Osteoblast (primary cell): Measurements from ENCODE around the gene AFG3L2. TPM values are rescaled to one million over a fixed set of nuclear protein-coding genes. Genes with fewer than 3 reads are reported as not detected.

Experiments used
- DNase-seq: peaks from one replicate; pipeline ENCODE4 v3.0.0; 2011; ENCODE audit warnings: low spot score, mixed read lengths; ENCODE audit not compliant: insufficient read length; ENCODE audit errors: missing footprints
- H2AFZ ChIP-seq: 2 replicates; pipeline ENCODE4 v1.6.0; 2011; ENCODE audit warnings: mild to moderate bottlenecking, low read length
- H3K27ac ChIP-seq: 2 replicates; pipeline ENCODE4 v1.5.1; 2011; ENCODE audit warnings: mild to moderate bottlenecking, low read depth, low read length, moderate library complexity
- H3K27me3 ChIP-seq: 2 replicates; pipeline ENCODE4 v1.6.0; 2012; ENCODE audit warnings: mild to moderate bottlenecking, control low read depth, inconsistent platforms, low read length, moderate library complexity; ENCODE audit not compliant: insufficient read depth
- H3K36me3 ChIP-seq: 2 replicates; pipeline ENCODE4 v1.5.1; 2011; ENCODE audit warnings: mild to moderate bottlenecking, low read length, control low read depth, moderate library complexity; ENCODE audit not compliant: insufficient read depth
- H3K4me1 ChIP-seq: 2 replicates; pipeline ENCODE4 v1.5.1; 2011; ENCODE audit warnings: mild to moderate bottlenecking, low read length, control low read depth, moderate library complexity; ENCODE audit not compliant: insufficient read depth
- H3K4me2 ChIP-seq: 2 replicates; pipeline ENCODE4 v1.6.0; 2011; ENCODE audit warnings: mild to moderate bottlenecking, low read length; ENCODE audit not compliant: insufficient read depth
- H3K4me3 ChIP-seq: fragments of 200-600 bp; sonication (generic); 3 replicates; pipeline ENCODE4 v1.5.1; 2012; ENCODE audit warnings: mild to moderate bottlenecking, low read length, inconsistent platforms; ENCODE audit not compliant: insufficient read depth
- H3K79me2 ChIP-seq: 2 replicates; pipeline ENCODE4 v1.6.0; 2012; ENCODE audit warnings: mild to moderate bottlenecking, low read length, control low read depth, inconsistent platforms; ENCODE audit not compliant: insufficient read depth
- H3K9me3 ChIP-seq: 2 replicates; pipeline ENCODE4 v1.5.1; 2011; ENCODE audit warnings: low read depth, low read length, control low read depth
- H4K20me1 ChIP-seq: 2 replicates; pipeline ENCODE4 v1.6.0; 2012; ENCODE audit warnings: mild to moderate bottlenecking, low read length, control low read depth; ENCODE audit not compliant: insufficient read depth
- total RNA-seq: library from RNA; depleted of rRNA; stranded (reverse); fragments of >200 nt; gene quantifications from 2 replicates; pipeline ENCODE4 v1.2.3, GENCODE V29; 2012
- TF ChIP-seq, protein P1 (sequence below): IDR thresholded peaks from 2 replicates; pipeline ENCODE4 v1.5.1; 2011; ENCODE audit warnings: mild to moderate bottlenecking, low read depth, low read length, moderate library complexity; ENCODE audit errors: extremely low read depth

The AFG3L2 gene
- total RNA-seq, 1 donor: 65.5 TPM

DNA sequence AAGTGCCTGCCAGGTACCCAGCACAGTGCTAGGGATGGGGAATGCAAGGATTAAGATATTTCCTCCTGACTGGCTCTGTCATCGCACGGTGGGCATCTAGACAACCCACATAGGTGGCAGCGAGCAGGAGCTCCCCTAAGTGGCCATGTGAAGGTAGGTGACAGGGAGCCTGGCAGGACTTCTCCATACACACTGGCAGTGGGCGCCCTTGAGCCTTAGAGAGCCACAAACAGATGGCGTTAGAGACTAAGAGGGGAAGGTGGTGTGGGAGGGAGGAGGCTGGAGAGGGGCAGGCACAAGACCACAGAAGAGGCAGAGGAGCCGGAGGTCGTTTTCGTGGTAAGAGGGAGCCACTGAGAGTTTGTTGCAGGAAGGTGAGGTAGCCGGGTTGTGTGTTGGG, 45.9 kb upstream of the AFG3L2 start:
- Histone ChIP-seq H3K4me3 (no peak overlapping the region), H3K4me2 (no peak overlapping the region), H3K4me1 (peaks cover 4% of the 10 kb centered on the region), H4K20me1 (no peaks in the 10 kb centered on the region), H3K79me2 (peaks cover 13% of the 10 kb centered on the region), H3K27ac (no peak overlapping the region), H3K36me3 (peaks cover 20% of the 10 kb centered on the region), H2AFZ (no peak overlapping the region), H3K27me3 (no peaks in the 10 kb centered on the region), H3K9me3 (no peaks in the 10 kb centered on the region)
- TF ChIP-seq, protein P1, sequence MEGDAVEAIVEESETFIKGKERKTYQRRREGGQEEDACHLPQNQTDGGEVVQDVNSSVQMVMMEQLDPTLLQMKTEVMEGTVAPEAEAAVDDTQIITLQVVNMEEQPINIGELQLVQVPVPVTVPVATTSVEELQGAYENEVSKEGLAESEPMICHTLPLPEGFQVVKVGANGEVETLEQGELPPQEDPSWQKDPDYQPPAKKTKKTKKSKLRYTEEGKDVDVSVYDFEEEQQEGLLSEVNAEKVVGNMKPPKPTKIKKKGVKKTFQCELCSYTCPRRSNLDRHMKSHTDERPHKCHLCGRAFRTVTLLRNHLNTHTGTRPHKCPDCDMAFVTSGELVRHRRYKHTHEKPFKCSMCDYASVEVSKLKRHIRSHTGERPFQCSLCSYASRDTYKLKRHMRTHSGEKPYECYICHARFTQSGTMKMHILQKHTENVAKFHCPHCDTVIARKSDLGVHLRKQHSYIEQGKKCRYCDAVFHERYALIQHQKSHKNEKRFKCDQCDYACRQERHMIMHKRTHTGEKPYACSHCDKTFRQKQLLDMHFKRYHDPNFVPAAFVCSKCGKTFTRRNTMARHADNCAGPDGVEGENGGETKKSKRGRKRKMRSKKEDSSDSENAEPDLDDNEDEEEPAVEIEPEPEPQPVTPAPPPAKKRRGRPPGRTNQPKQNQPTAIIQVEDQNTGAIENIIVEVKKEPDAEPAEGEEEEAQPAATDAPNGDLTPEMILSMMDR: no peak
- DNase-seq: peak; percentile 48

DNA sequence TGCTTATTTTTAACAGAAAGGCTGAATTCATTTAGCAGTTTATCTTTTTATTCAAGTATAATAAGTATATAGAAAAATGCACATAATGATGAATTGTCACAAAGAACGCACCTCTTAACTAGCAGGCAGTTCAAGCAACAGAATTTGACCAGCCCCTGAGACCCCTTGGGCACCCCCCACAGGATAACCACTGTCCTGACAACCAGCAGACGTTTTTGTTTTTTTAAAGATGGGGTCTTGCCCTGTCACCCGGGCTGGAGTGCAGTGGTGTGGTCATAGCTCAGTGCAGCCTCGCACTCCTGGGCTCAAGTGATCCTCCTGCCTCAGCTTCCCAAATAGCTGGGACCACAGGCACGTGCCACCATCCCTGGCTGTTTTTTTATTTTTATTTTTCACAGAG, 44.7 kb upstream of the AFG3L2 start:
- peaks cover 4% of the 10 kb centered on the region for H3K4me1 ChIP-seq
- no peaks in the 10 kb centered on the region for H3K27me3 ChIP-seq
- no peaks in the 10 kb centered on the region for H3K9me3 ChIP-seq
- no peak overlapping the region for H3K4me2 ChIP-seq
- H4K20me1 ChIP-seq: no peaks in the 10 kb centered on the region
- H3K36me3 ChIP-seq: peaks cover 8% of the 10 kb centered on the region
- no peak overlapping the region for H3K4me3 ChIP-seq
- H2AFZ ChIP-seq: no peak overlapping the region
- TF ChIP-seq, protein P1: no peak
- peaks cover 21% of the 10 kb centered on the region for H3K79me2 ChIP-seq
- DNase-seq: no peak
- H3K27ac ChIP-seq: no peak overlapping the region

DNA sequence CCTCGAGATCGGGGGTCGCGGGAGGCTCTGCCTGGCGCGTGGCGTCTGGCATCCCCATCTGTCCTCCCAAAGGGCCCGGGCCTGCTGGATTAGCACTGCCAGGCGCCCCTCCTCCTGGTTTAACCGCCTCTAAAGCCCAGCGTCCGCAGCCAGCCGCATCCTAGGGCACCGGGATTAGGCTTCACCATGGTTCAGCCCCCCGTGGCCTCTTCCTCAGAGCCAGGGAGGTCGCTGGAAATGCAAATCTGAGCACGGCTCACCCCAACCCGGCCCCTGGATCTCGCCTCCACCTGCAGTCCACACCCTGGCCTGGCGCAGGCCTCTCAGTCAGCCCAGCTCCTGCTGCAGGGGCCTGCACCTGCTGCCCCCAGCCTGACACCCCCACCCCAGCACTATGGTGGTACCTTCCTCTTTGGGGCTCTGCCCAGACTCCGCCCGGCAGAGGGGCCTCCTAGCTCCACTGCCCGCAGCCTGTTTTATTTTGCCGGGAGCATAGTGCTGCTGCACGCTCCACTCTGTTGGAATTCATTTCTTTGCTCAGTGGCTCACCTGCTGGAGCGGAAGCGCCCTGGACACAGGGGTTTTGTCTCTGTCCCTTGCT, 43.9 kb upstream of the AFG3L2 start:
- TF ChIP-seq, protein P1: no peak
- Histone ChIP-seq H3K79me2 (peaks cover 26% of the 10 kb centered on the region), H2AFZ (no peak overlapping the region), H3K4me1 (peaks cover 8% of the 10 kb centered on the region), H3K36me3 (peaks cover 7% of the 10 kb centered on the region), H3K9me3 (no peaks in the 10 kb centered on the region), H3K27ac (no peak overlapping the region), H3K27me3 (no peaks in the 10 kb centered on the region), H4K20me1 (no peaks in the 10 kb centered on the region), H3K4me3 (peak overlapping the region; percentile 30), H3K4me2 (peak overlapping the region; percentile 23)
- DNase-seq: no peak

DNA sequence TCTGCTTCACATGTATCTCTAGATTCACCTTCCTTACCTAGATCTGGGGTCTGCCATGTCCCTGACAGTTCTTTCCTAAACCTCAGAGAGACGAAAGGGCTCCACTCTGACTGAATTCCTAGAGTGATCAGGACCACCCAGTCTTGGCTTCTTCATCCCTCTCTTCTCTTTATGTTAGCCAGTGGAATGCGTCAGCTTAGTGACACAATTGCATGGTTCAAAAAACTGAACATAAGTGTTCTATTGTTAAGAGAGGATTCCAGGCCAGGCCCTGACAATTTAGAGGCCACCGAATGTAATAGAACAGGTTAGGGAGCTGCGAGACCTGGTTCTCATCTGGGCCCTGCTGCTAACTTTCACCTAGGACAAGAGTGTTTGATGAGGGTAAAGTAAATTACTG, 40.7 kb upstream of the AFG3L2 start:
- DNase-seq: no peak
- H3K4me1 ChIP-seq: peaks cover 14% of the 10 kb centered on the region
- no peak overlapping the region for H3K4me3 ChIP-seq
- H2AFZ ChIP-seq: no peak overlapping the region
- peaks cover 42% of the 10 kb centered on the region for H3K79me2 ChIP-seq
- H3K27ac ChIP-seq: no peak overlapping the region
- TF ChIP-seq, protein P1: no peak
- no peaks in the 10 kb centered on the region for H4K20me1 ChIP-seq
- H3K36me3 ChIP-seq: peaks cover 1% of the 10 kb centered on the region
- H3K9me3 ChIP-seq: no peaks in the 10 kb centered on the region
- H3K4me2 ChIP-seq: no peak overlapping the region
- H3K27me3 ChIP-seq: no peaks in the 10 kb centered on the region
